ENCODE data around the gene AEBP2.

DNA sequence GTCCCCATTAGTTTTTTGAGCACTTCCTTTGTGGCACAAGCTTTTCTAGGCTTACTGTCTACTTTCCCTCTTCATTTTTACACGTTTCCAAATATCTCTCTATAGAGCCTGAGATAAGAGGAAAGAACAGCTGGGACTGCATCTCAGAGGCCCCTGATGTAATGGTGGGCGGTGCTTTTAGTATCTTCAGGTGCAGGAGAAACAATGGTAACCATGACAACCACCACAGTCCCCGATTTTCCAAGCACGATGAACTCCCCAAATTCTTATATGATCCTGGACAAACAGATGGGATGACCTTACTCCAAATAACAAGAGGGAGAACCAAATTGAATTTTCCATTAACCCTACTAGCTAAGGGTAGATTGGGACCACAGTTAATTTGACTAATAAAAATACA is 103.3 kb downstream of the AEBP2 start:
- TF ChIP-seq CTCF (IDR thresholded peaks at IDR 0.05) (no peak), POLR2A (IDR thresholded peaks at IDR 0.05) (no peak)
